HK-2 (cell line): ENCODE results near the gene IFNLR1.
A peak's percentile ranks its signal among the peaks of the same experiment; 100 is the strongest.
"Not testable (repeated sequence)": the region's sequence is repeated elsewhere in the genome, so short reads cannot be mapped to it uniquely, and the experiment has no call there.

Experiments used
- DNase-seq: peaks from one replicate; pipeline ENCODE4 v3.0.0-alpha.2; 2018; ENCODE audit not compliant: unreplicated experiment

IFNLR1 gene

DNA sequence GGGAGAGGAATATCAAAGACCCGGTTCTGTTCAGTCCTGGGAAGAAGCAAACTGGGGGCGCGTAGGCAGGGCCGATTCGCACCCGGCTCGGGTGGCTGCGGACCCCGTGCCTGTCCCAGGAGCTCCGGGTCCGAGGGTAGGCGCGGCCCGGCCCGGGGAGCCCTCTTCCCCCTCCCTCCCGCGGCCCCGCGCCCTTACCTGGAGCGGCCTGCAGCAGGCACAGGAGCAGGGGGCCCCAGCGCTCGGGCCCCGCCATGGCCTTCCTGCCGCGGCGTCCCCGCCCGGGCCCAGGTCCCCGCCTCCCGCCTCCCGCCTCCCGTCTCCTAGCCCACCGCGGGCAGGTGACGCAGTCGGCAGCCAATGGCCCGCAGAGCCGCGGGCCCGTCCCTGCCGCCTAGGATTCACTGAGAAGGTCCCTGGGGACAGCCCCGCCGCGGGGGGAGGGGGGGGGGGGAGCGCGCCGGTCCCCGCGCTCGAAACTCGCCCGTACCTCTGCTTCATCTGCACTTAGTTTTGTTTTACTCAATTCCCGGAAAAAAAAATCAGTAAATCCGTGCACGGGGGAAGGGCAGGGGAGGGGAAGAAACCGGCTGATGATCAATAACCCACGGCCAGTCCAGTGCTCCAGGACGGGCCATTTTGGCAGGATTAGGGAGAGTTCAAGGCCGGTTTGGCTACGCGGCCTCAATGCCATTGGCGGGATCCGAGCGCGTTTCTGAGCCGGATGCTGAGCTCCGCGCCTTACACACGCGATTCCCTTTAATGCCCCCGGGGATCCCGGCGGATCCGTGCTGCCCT, at the start of gene IFNLR1:
TSS of gene IFNLR1 (minus strand) at position 297 of the 798 bp plus-strand sequence. CDS start at position 256, 41 bp downstream.
- DNase-seq = peak; percentile 68

- DNase-seq = peak; percentile 51
Observed at GRCh38 chr1:24235921-24236788, 49.1 kb upstream of the IFNLR1 start.

- no peak for DNase-seq
Observed at GRCh38 chr1:24233684-24234600, 46.9 kb upstream of the IFNLR1 start.

DNA sequence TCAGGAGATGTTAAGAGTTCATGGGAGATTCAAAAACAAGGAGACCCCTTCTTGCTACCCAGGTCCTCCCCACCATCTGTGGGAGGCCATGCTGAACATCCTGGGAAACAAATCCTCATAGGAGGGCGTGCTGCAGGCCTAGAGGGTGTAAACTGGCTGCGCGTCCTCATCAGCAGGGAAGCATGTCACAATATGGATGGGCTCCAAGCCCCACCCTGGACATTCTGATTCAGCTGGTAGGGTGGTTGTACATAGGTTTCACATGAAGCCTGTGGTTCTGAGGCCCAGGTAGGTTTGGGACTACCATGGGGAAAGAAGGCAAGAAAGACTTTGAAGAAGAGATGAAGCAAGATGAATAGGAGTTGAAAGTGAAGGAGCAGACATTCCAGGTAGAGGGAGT, 44.6 kb upstream of the IFNLR1 start:
- no peak for DNase-seq

DNA sequence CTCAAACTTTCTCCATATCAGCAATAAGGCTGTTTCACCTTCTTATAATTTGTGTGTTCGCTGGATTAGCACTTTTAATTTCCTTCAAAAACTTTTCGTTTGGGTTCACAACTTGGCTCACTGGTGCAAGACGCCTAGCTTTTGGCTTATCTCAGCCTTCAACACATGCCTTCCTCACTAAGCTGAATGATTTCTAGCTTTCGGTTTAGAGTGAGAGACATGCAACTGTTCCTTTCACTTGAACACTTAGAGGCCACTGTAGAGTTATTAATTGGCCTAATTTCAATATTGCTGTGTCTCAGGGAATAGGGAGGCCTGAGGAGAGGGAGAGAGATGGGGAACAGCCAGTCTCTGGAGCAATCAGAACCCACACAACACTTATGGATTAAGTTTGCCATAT, 41.2 kb upstream of the IFNLR1 start:
- DNase-seq = no peak

DNA sequence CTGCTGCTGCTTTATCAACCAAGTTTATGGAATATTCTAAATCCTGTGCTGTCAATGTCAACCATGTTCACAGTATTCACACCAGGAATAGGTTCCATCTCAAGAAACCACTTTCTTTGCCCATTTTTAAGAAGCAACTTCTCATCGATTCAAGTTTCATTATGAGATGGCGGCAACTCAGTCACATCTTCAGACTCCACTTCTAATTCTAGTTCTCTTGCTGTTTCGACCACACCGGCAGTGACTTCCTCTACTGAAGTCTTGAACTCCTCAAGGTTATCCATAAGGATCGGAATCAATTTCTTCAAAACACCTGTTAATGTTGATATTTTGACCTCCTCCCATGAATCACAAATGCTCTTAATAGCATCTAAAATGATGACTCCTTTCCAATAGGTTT, 39.7 kb upstream of the IFNLR1 start:
- no peak for DNase-seq

GRCh38 chr1:24224761-24225160, 37.7 kb upstream of the IFNLR1 start:
- DNase-seq = no peak

- DNase-seq = no peak
Observed at GRCh38 chr1:24224086-24224485, 37.0 kb upstream of the IFNLR1 start.

- no peak for DNase-seq
Observed at GRCh38 chr1:24222793-24223192, 35.7 kb upstream of the IFNLR1 start.

GRCh38 chr1:24222008-24222605, 35.0 kb upstream of the IFNLR1 start:
- DNase-seq = no peak

- DNase-seq = no peak
Observed at GRCh38 chr1:24221246-24221645, 34.2 kb upstream of the IFNLR1 start.

DNA sequence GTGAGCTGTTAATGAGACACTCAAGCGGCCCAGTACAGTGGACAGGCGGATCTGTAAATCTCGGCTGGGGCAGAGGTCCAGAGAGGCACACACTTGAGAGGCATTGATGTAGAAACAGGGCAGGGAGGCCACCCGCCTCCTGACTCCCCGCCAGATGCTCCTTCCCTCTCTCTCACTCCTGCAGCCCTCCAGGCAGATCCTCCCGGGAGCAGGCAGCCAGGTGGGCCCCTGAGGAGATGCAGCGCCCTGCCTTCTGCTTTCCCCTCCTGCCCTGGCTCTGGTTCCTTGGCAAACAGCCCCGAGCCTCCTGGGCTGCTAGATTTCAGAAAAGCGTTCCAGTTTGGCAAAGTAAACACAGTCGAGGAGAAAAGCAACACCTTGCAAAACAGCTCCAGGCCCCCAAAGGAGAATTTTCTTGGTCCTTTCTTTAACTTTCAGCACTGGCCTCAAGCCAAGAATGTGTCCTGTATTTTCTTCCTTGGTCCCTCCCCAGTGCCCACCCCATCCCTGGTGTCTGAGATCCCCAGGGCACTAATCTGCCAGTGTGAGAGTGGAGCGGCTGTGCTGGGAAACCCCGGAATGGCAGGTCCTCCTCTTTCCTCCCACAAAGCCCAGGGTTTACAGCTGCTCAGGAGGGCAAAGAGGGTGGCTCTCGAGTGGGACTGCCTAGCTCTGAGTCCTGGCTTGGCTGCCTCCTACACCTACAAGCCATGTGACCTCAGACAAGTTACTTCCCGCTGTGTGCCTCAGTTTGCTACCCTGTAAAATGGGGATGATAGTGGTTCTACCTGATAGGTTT, 29.4 kb upstream of the IFNLR1 start:
- DNase-seq = no peak

GRCh38 chr1:24215226-24215814, 28.2 kb upstream of the IFNLR1 start:
- no peak for DNase-seq

GRCh38 chr1:24212376-24212775, 25.3 kb upstream of the IFNLR1 start:
- DNase-seq = no peak

DNA sequence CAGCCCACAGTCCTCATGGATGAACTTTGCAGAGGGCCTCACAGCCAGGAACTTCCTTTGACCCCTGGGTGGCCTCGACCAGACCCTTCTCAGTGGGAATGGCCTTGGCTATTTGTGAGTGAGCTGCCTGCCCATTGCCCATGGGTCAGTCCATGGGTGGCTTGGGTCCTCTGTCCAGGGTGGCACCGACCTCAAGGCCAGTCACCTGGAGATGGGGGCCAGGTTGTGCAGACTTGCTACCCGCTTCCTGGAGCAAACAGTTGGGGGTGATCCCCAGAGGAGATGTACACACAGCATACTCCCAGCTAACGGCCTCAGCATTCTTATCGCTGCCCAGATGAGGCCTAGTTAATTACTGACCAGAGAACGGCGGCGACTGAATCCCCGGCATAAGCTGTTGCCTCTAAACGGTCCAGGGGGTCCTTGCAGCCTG, 23.1 kb upstream of the IFNLR1 start:
- no peak for DNase-seq

GRCh38 chr1:24209097-24209496, 22.0 kb upstream of the IFNLR1 start:
- no peak for DNase-seq

DNA sequence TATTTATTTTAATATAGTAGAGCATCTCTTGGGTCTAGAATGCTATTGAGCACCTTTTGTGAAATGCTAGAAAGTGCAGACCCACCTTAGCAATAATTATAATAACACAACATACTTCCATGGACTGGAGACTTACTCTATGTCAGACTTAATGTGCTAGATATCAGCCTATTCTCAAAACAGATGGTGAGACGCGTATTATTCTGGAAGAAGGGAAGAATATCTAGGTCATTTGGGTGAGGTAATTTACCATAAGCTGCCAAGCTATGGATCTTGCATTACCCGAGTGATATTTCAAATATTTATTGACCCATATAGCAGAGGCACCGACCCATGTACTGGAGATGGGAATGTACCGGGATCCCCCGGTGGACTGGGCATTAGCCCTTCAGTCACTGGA, 20.6 kb upstream of the IFNLR1 start:
- DNase-seq = no peak

DNA sequence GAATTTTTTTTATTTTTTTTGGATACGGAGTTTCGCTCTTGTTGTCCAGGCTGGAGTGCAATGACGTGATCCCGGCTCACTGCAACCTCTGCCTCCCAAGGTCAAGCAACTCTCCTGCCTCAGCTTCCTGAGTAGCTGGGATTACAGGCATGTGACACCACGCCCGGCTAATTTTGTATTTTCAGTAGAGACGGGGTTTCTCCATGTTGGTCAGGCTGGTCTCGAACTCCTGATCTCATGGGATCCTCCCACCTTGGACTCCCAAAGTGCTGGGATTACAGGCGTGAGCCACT, 20.3 kb upstream of the IFNLR1 start:
- not testable (repeated sequence) for DNase-seq

- DNase-seq = no peak
Observed at GRCh38 chr1:24206516-24207394, 19.7 kb upstream of the IFNLR1 start.
